ENCODE results near the gene PIK3R1. TPM values are rescaled to one million over a fixed set of nuclear protein-coding genes. Genes with fewer than 3 reads are reported as not detected.

The PIK3R1 gene
- total RNA-seq, 2 donors from 2014 or later: 65.2 to 172 TPM

DNA sequence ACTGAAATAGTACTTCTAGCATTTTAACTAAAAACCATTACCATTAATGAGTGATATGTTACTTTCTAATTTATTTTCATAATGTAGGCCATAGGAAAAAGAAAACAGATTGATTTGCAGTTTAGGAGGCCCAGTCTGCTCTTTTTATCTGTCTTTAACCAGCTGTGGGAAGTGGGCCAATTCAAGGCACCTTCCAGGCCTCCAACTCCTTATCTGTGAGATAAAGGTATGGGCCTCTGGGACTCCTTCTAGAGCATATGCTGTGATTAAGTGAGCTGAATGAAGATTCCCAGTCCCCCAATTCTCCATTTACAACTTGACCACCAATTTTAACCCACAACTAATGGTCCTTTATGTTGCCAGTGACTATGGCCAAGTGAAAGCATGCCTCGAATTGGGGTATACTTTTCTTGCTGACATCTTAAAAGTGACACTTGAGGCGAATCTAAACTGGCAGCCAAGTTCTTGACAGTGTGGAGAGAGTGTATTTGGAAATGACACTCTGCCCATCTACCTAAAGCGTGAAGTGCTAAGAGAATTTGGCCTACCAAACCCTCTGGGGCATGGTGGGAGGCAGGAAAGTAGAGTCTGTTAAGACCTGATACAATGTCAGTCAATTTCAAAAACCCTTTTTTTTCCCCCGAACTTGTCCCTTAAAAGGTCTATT, 88.3 kb downstream of the PIK3R1 start:
- DNase-seq (ENCODE audit: low spot score): no peak

DNA sequence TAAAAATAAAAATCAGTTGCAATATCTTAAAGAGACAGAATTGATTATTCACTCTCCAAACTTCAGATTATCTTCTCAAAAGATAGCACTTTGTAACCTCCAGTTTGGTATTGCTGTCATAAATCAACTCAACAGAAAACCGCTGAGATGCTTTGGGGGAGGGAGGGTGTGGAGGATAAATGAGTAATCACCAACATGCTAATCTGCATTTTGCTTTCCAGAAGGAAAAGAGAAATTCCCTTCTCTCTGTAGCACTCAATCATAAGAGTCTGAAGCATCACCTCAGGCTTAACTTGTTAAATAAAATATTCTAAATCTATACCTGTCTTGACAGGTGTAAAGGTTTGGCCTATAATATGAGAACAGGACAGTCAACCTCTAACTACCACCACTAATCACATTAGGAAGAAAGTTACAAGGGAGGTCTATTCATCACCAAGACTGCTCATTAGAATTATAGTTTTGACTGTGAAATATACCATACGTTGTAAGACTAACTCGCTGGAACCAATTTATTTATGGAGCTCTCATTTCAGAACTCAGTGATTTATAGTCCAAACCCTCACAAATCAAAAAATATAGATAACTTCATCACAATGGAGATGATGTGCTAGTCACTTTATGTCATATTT, 89.0 kb downstream of the PIK3R1 start:
- intact Hi-C loops (cut with DNase I): no loop called here
- DNase-seq (ENCODE audit: low spot score): no peak

More for the DNA sequence above, 88.3 kb downstream of the PIK3R1 start:
- intact Hi-C loops (cut with DNase I): no loop called here

DNA sequence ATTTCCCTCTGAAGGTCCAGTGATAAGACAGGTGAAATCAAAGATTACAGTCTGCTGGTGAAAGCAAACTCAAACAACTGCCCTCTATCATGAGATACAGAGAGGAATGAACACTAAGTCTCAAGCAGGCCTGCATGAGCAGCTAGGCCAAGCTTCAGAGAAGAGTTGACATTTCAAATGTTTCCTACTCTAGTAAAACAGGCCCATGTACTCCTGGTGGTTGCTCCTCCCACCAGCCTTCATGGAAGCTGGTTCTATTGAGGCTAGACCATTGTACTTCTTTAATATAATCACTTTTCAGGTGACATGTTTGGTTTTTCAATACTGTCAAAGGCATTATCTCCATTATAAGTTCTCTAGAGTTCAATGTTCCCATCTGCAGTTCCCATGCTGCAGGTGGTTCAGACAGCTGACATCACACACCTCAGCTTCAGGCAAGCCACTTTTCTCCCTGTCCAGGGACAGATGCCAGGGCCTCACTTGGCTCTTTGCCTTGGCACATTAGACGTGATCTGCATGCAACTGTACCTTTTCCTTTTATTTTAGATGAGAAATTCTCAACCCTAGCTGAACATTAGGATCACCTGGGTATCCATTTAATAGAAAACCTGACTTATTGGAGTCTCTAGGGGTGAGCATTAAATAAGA, 89.8 kb downstream of the PIK3R1 start:
- intact Hi-C loops (cut with DNase I): no loop called here

DNA sequence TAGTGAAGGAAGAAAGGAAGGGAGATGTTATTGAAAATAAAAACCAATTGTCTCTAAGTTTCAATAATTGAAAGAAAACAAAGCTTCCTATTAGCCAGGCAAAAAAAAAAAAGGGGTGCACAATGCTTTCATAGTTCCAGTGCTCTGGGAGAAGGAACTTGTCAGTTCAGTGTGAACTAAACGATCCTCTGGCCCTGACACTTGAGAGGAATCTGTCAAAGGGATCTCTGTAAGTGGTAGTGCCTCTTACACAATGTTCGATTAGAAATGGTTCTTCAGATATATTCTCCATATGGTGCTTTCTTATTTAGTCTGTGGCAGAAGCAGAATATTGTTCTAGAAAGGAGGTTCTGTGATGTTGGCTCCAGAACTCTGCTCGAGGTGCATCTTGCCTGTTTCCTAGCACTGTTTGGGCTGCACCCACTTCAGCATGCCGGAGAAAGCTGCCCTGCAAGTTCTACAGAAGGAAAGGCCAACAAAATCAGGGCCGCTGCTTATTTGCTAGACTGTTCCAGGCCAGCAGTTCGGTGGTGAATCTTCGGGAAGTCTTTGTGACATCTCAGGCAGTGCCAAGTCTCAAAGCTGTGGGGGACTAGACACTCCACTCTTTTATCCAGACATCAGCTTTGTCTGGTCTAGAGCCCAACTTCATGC, 90.9 kb downstream of the PIK3R1 start:
- intact Hi-C loops (cut with DNase I): no loop called here
- DNase-seq (ENCODE audit: low spot score): no peak

More for the DNA sequence above, 89.8 kb downstream of the PIK3R1 start:
- DNase-seq (ENCODE audit: low spot score): no peak

DNA sequence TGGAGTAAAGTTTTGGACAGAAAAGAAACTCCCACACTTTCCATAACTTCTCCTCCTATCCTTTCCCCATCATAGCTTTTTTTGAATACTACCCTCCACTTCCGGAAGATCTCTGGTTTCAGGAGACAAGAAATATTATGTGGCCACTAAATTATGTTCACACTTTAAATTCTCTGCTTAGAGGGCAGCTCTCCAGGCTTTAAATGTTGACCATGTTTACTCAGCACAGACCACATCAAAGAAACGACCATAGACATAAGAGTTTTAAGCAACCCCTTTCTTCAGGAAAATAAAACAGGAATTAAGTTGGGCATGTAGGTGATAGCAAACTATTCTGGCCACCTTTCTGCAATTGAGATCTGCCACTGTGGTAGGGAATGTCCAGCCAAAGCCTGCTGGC, 97.8 kb downstream of the PIK3R1 start:
- intact Hi-C loops (cut with DNase I): no loop called here
- DNase-seq (ENCODE audit: low spot score): no peak

DNA sequence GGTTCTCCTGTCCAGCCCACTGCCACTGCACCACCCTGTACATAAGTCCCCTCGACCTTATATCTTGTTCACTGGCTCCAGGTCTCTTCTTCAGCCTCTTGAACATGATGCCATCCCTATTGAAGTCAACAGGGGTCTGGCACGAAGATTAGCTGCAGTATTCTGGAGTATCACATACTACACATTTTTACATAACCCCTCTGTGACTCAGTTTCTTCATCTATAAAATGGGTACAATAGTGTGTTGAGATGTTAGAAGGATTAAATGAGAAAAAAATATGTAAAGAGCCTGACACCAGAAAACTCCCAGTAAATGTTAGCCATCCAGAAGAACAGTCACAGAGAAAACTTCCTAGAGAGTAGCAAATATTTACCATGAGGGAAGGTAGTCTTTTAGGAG, 98.9 kb downstream of the PIK3R1 start:
- no peak for DNase-seq (ENCODE audit: low spot score)
- intact Hi-C loops (cut with DNase I): no loop called here

DNA sequence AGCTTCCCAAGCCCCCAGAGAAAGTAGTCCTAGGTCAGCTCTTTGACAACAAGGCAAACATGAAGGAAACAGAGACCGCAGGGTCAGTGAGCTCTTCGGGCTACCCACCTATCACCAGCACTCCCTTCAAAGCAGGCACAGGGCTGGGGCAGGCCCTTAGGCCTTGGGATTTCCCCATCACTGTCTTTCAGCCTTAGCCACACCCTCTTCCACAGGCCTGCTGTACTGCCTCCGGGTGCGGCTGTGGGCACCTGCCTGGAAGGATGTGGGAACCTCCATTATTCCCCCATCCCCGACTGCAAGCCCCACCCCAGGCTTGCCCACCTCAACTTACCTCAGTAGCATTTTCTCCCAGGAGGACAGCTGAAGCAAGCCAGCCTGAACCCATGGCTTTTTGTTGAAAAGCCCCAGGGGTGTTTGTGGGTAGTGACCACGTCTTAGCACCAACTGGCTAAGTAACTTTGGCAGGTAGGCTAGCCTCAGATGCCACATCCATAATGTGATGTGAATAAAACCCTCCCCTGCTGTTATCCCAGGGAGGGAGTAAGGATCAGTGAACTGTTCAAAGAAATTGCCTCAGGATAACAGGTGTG, 100.2 kb downstream of the PIK3R1 start:
- intact Hi-C loops (cut with DNase I): no loop called here
- DNase-seq (ENCODE audit: low spot score): no peak

DNA sequence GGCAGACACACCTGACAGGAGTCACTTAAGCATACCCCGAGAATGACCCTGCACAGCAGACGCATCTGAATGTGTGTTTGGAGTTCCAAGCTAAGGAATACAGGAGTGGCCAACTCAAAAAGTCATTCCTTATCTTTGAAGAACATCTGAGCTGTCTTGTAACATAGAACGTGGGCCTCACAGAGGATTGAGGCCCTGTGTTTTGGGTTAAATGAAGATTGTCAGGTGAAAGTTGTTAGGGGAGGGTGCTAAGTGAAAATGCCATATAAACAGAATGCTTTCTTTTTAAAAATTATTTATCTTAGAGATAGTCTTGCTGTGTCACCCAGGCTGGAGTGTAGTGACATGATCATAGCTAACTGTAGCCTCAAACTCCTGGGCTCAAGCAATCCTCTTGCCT, 100.9 kb downstream of the PIK3R1 start:
- DNase-seq (ENCODE audit: low spot score): no peak
- intact Hi-C loops (cut with DNase I): no loop called here

DNA sequence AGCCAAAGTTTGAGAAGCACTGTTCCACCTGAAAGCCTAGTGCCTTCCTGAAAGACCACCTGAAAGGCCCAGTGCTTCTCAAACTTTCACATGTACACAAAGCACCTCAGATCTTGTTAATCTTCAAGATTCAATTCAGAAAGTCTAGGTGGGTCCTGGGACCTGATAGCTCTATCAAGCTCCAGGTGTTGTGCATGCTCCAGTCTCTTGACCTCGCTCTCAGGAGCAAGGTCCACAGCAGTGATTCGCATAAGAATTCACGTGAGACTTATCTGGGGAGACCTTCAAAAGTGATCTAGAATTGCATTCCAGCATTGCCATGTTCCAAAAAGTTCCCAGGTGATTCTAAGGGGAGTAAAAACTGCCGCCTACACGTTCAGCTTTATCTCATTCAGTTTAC, 102.1 kb downstream of the PIK3R1 start:
- DNase-seq (ENCODE audit: low spot score): no peak
- intact Hi-C loops (cut with DNase I): no loop called here

DNA sequence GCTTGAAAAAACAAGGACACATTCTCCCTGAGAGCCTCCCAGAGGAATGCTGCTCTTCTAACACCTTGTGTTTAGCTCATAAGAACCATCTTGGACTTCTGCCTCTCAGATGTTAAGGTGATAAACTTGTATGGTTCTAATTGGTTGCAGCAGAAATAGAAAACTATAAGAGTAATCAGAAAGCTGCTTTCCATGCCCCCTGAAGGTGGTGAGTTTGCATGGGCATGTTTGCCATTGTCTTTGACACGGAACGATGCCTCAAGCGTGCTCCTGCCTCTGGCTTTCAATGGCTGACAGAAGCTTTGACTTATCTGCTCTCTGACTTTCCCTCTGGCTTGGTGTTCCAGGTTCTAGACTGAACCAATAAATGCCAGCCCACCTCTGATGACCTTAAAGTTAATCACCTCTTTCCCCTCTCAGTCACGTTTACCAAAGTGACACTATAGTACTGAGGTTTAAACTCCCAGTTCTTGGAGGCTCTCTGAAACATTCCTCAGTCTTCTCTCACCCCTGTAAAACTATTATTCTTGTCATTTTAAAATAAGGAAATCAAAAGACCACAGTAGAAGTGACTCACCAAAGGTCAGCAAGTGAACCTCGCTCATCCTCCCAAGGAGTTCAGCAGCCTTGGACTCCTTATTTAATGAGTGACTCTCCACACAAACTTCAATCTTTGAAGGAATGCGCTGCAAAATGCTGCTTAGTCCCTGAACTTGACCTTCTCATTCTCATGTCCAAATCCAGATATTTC, 103.6 kb downstream of the PIK3R1 start:
- DNase-seq (ENCODE audit: low spot score): no peak
- intact Hi-C loops (cut with DNase I): no loop called here

DNA sequence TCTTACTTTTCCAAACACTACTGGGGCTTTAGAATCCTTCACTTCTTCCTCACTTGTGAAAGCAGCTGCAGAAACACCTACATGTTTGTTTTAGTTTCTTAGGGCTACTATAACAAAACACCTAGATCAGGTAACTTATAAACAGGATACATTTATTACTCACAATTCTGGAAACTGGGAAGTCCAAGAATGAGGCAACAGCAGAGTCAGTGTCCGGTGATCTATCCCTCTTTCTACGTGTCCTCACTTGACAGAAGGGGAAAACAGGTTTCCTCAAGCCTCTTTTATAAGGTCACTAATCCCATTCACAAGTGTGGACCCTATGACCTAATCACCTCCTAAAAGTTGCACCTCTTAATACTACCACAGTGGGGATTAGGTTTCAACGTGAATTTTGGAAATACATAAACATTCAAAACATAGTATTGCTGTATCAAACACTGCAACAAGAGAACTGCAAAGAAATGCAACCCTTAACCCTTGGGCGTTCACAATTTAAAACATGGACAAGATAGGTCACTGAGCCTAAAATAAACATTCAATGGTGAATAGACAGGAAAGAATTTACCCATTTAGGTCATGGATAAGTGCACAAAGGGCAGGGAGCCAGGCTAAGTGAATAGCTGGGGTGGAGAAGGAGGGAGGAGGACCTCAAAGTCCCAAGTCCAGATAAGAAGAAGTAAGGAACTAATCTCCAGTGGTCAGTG, 104.3 kb downstream of the PIK3R1 start:
- no peak for DNase-seq (ENCODE audit: low spot score)
- intact Hi-C loops (cut with DNase I): no loop called here

DNA sequence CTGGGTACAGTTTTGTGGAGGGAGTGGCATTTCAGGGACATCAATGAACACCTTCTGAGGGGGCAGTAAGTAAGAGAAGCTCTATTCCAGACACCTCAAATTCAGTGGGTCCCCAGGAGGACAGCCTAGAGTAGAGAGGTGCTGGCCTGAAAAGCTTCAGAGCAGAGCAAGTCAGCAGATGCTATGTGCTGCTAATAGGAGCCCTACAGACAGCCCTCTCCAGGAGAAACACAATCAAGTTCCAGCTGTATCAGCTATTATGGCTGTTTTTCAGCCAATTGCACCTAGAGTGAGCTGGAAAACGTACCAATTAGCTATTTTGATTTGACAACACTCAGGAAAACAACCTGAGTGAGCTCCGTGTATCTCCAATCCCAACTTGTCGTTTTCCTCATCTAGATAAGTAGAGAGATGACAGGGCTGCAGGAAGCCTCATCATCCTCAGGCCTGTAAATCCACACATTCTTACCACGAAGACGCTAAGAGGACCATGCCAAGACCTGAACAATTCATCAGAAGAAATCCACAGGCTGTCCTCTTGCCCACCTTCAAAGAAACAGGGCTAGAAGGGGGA, 104.9 kb downstream of the PIK3R1 start:
- no peak for DNase-seq (ENCODE audit: low spot score)

DNA sequence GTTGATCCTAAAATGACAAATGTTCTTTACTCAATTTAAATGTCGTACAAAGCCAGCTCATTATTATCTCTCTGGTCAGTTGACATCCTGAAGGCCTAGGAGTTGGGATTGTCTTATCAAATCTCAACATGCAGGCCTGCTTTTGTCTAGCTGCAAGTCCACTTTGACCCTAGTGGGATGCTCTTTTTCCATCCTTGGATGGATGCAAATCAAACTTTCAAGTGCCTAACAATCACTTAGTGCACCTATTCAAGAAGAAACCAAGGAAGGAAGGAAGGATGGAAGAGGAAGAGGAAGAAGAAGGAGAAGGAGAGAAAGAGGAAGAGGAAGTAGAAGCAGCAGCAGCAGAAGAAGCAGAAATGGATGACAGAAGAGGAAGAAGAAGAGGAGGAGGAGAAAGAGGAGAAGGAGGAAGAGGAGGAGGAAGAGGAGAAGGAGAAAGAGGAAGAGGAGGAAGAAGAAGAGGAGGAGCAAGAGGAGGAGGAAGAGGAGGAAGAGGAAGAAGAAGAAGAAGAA, 109.6 kb downstream of the PIK3R1 start:
- DNase-seq (ENCODE audit: low spot score): no peak
- intact Hi-C loops (cut with DNase I): no loop called here

More for the DNA sequence above, 104.9 kb downstream of the PIK3R1 start:
- intact Hi-C loops (cut with DNase I): no loop called here

DNA sequence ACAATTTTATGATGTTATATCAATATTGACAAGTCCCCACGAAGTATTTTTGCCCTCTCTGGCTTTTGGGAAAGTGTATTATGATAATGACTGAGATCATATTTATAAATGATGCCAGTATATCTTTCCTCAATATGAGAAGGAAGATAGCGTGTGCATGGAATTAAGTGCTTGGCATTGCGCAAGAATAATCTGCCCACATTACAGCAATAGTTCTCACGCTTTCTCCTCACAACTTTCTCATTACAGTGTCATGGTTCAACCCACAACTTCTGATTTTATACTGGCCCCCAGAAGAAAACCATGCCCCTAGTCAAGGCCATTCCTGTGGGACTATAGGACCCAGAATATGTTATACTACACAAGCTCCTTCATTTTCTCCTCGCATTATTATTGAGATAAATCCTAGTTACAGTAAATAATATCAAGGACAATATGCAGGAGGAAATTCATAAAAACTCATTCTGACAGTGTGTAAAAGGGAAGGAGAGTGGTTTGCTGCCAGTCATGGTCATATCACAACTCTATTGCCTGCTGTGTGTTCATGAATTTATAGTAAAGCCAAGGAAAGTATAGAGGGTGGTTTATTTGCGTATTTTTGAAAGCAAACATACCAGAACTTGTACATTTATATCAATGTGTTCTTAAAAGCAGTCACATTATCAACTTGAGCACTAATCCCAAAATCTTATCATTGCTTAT, 114.1 kb downstream of the PIK3R1 start:
- intact Hi-C loops (cut with DNase I): no loop called here
- no peak for DNase-seq (ENCODE audit: low spot score)

DNA sequence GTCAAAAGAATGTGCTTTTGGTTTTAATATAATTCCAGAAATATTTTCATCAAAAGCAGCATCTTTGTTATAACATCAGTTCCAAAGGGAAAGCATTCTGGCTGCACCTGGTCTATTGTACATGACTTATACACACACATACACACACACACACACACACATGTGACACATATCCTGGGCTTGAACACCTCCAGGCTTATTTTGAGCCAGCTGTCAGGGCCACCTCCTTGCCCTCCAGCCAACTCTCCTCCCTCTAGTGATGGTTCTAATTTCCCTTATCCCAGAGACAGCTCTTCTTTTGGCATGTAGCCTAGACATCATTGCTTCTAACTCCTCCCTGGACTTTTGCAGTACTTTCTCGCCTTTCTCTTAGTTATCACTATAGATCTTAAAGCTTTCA, 115.0 kb downstream of the PIK3R1 start:
- no peak for DNase-seq (ENCODE audit: low spot score)
- intact Hi-C loops (cut with DNase I): no loop called here

DNA sequence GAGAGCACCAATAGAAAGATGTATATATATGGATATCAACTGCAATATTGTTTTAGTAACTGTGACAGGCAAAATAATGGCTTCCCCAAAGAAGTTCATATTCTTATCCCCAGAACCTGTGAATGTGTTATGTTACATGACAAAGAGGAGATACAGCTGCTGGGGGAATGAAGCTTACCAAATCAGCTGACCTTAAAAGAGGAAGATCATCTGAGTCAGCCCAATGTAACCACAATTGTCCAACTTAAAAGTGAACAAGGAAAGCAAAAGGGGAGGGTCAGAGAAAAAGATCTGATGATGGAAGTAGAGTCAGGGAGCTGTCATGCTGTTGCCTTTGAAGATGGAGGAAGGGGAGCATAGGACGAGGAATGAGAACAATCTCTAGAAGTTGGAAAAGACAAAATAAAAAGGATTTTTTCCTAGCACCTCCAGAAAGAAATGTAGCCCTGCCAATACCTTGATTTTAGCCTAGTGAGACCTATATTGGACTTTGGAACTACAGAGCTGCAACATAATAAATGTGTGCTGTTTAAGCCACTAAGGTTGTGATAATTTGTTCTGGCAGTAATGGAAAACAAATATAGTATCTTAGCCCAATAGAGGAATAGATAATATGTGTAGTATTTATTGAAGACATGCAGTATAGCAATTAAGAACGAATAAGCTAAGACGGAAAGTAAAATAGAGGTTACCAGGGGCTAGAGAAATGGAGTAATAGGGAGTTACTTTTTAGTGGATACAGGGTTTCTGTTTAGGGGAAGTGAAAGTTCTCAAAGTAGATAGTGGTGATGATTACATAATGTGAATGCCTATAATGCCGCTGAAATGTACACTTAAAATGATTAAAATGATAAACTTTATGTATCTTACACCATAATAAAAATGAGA, 115.9 kb downstream of the PIK3R1 start:
- DNase-seq (ENCODE audit: low spot score): no peak
- intact Hi-C loops (cut with DNase I): no loop called here

DNA sequence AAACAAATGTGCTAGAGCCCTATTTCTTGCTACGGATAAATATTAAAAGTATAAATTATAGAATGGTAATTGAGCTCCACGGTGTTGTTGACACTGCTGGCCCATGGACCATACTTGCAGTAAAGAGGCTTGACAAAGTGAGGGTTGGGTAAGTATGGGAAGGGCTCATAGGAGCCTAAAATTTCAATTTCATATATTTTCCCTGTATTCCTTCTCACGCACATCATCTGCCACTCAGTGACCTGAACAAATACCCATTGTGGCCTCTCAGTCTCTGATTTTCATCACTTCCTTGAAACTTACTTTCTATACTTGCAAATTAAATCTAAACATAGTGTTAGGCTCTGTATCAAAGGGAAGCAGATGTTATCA, 116.5 kb downstream of the PIK3R1 start:
- DNase-seq (ENCODE audit: low spot score): no peak
- intact Hi-C loops (cut with DNase I): no loop called here

All from posterior vena cava (tissue), 2 donors.